Dermis blood vessel endothelial cell (primary cell): ENCODE results near the gene SPACA4. TPM values are rescaled to one million over a fixed set of nuclear protein-coding genes. Genes with fewer than 3 reads are reported as not detected.

Source experiments
- DNase-seq: peaks from one replicate; pipeline ENCODE4 v3.0.0; 2010
- total RNA-seq: library from RNA; depleted of rRNA; stranded (reverse); fragments of >200 nt; gene quantifications from 2 replicates; pipeline ENCODE4 v1.2.3, GENCODE V29; 2014

The SPACA4 gene
- total RNA-seq, 1 donor from 2014 or later: not detected

GRCh38 chr19:48656840-48657474 lies 50.4 kb downstream of the SPACA4 start:
- DNase-seq: peak; percentile 77

Other genes with a start within 250 kb of the SPACA4 start
- gene TMEM143, start 242.8 kb upstream of the SPACA4 start, total RNA-seq: 1.9 and 3.8 TPM in 2 replicates
- not detected in 2 replicates for gene SYNGR4, start 242.4 kb upstream of the SPACA4 start, total RNA-seq
- gene KDELR1, start 215.2 kb upstream of the SPACA4 start, total RNA-seq: 37.6 and 70.8 TPM in 2 replicates
- 0.51 and 0.79 TPM in 2 replicates for gene GRIN2D, start 213.1 kb upstream of the SPACA4 start, total RNA-seq
- gene GRWD1, start 160.8 kb upstream of the SPACA4 start, total RNA-seq: 41.4 and 57.9 TPM in 2 replicates
- 0.33 and 0.51 TPM in 2 replicates for gene KCNJ14, start 151.2 kb upstream of the SPACA4 start, total RNA-seq
- 63.1 and 89.0 TPM in 2 replicates for gene CYTH2, start 137.4 kb upstream of the SPACA4 start, total RNA-seq
- gene LMTK3, start 94.9 kb upstream of the SPACA4 start, total RNA-seq: 0.14 TPM in 1 of 2 replicates, not detected in the other
- gene SULT2B1, start 54.6 kb upstream of the SPACA4 start, total RNA-seq: 0.42 TPM in 1 of 2 replicates, not detected in the other
- 0.51 TPM in 1 of 2 replicates, not detected in the other for gene FAM83E, start 8.3 kb downstream of the SPACA4 start, total RNA-seq
- 1,626 and 2,230 TPM in 2 replicates for gene RPL18, start 12.4 kb downstream of the SPACA4 start, total RNA-seq
- gene SPHK2, start 12.8 kb downstream of the SPACA4 start, total RNA-seq: 8.8 and 12.6 TPM in 2 replicates
- gene DBP, start 30.6 kb downstream of the SPACA4 start, total RNA-seq: 1.6 and 3.1 TPM in 2 replicates
- gene CA11, start 39.4 kb downstream of the SPACA4 start, total RNA-seq: 1.7 and 4.8 TPM in 2 replicates
- gene NTN5, start 66.3 kb downstream of the SPACA4 start, total RNA-seq: 0.05 TPM in 1 of 2 replicates, not detected in the other
- gene FUT2, start 89.2 kb downstream of the SPACA4 start, total RNA-seq: not detected in 2 replicates
- 0.09 and 0.51 TPM in 2 replicates for gene MAMSTR, start 113.0 kb downstream of the SPACA4 start, total RNA-seq
- gene RASIP1, start 133.9 kb downstream of the SPACA4 start, total RNA-seq: 130 and 154 TPM in 2 replicates
- 0.17 and 0.28 TPM in 2 replicates for gene IZUMO1, start 140.2 kb downstream of the SPACA4 start, total RNA-seq
- gene FUT1, start 145.9 kb downstream of the SPACA4 start, total RNA-seq: 8.1 and 10.9 TPM in 2 replicates
- gene FGF21, start 148.8 kb downstream of the SPACA4 start, total RNA-seq: not detected in 2 replicates
- 40.7 and 56.7 TPM in 2 replicates for gene BCAT2, start 204.3 kb downstream of the SPACA4 start, total RNA-seq
- gene HSD17B14, start 229.7 kb downstream of the SPACA4 start, total RNA-seq: 1.5 and 8.0 TPM in 2 replicates